H1 (cell line): ENCODE results near the gene DOK6. TPM values are rescaled to one million over a fixed set of nuclear protein-coding genes. Genes with fewer than 3 reads are reported as not detected.

Experiments
- CTCF ChIA-PET: fragments of 300-600 bp; sonication (Branson Sonifier 250); formaldehyde crosslinking; loops from one replicate; lab custom pipeline; 2021; ENCODE audit not compliant: partially characterized antibody; lab: Charles Lee
- POLR2A ChIA-PET: fragments of 300-600 bp; sonication (Branson Sonifier 250); formaldehyde crosslinking; loops from one replicate; lab custom pipeline; 2021; ENCODE audit warnings: inconsistent platforms; ENCODE audit not compliant: partially characterized antibody; lab: Charles Lee
- DNase-seq, 2 experiments: peaks; one replicate each; pipeline versions ENCODE4 v3.0.0 to v3.0.0-alpha.2; 2010 to 2022; ENCODE audit warnings: low spot score in 2 of 2, low read depth in 1 of 2, mixed read lengths in 1 of 2
- FAIRE-seq: peaks from 2 replicates; lab custom pipeline; 2011; peaks lifted over from hg19 to GRCh38; lab: Jason Lieb, UNC
- H2AFZ ChIP-seq: 2 replicates; pipeline ENCODE4 v1.8.1; 2012; ENCODE audit warnings: low read length, inconsistent platforms
- H2AK5ac ChIP-seq: 2 replicates; pipeline ENCODE4 v1.6.1; 2013; ENCODE audit warnings: low read depth, low read length
- H2BK120ac ChIP-seq: replicated peaks from 2 replicates; pipeline ENCODE3; 2013; ENCODE audit warnings: low read depth, low read length, inconsistent platforms
- H2BK12ac ChIP-seq: 2 replicates; pipeline ENCODE4 v1.6.1; 2013; ENCODE audit warnings: low read depth, low read length
- H2BK15ac ChIP-seq: 2 replicates; pipeline ENCODE4 v1.6.1; 2013; ENCODE audit warnings: low read length
- H2BK20ac ChIP-seq: 2 replicates; pipeline ENCODE4 v1.6.1; 2013; ENCODE audit warnings: low read length
- H2BK5ac ChIP-seq: 2 replicates; pipeline ENCODE4 v1.6.1; 2013; ENCODE audit warnings: low read depth, low read length
- H3K14ac ChIP-seq: 2 replicates; pipeline ENCODE4 v1.6.1; 2013; ENCODE audit warnings: inconsistent platforms; ENCODE audit not compliant: insufficient read length
- H3K18ac ChIP-seq: 2 replicates; pipeline ENCODE4 v1.6.1; 2013; ENCODE audit warnings: low read length; ENCODE audit errors: extremely low read depth
- H3K23ac ChIP-seq: 2 replicates; pipeline ENCODE4 v1.6.1; 2013; ENCODE audit warnings: inconsistent platforms; ENCODE audit not compliant: insufficient read length
- H3K23me2 ChIP-seq: 2 replicates; pipeline ENCODE4 v1.6.1; 2013; ENCODE audit warnings: low read depth, low read length
- H3K27ac ChIP-seq: 2 replicates; pipeline ENCODE4 v1.6.1; 2011; ENCODE audit warnings: low read depth, low read length, inconsistent platforms
- H3K27me3 ChIP-seq, 4 experiments: replicated peaks in 1 of 4; 1 replicate in 1 of 4; 2 replicates in 3 of 4; pipeline versions ENCODE4 v1.6.1 to v1.8.1; 2011 to 2013; ENCODE audit warnings: low read length in 3 of 4, mild to moderate bottlenecking in 3 of 4, inconsistent platforms in 2 of 4, mixed read lengths in 2 of 4, moderate library complexity in 1 of 4; ENCODE audit not compliant: control insufficient read depth in 3 of 4, insufficient read depth in 3 of 4; ENCODE audit errors: extremely low read depth in 1 of 4
- H3K36me3 ChIP-seq, 4 experiments: 2 replicates each; pipeline versions ENCODE4 v1.6.1 to v1.8.1; 2011 to 2013; ENCODE audit warnings: mild to moderate bottlenecking in 4 of 4, low read length in 3 of 4, moderate library complexity in 2 of 4, control low read depth in 1 of 4, inconsistent platforms in 1 of 4; ENCODE audit not compliant: insufficient read depth in 4 of 4, control insufficient read depth in 2 of 4
- H3K4ac ChIP-seq: replicated peaks from 2 replicates; pipeline ENCODE3; 2013; ENCODE audit warnings: low read length, low read depth, mixed read lengths, inconsistent platforms; ENCODE audit not compliant: insufficient read length
- H3K4me1 ChIP-seq, 4 experiments: replicated peaks in 1 of 4; 1 replicate in 1 of 4; 2 replicates in 3 of 4; pipeline versions ENCODE4 v1.6.1 to v1.8.1; 2011 to 2013; ENCODE audit warnings: low read length in 3 of 4, inconsistent platforms in 2 of 4, mixed read lengths in 1 of 4; ENCODE audit not compliant: insufficient read depth in 4 of 4, control insufficient read depth in 3 of 4
- H3K4me2 ChIP-seq, 2 experiments: 2 replicates each; pipeline versions ENCODE4 v1.6.1 to v1.8.1; 2011 to 2013; ENCODE audit warnings: low read depth in 2 of 2, low read length in 2 of 2, control low read depth in 1 of 2, inconsistent platforms in 1 of 2, mild to moderate bottlenecking in 1 of 2; ENCODE audit not compliant: insufficient read depth in 1 of 2
- H3K4me3 ChIP-seq, 4 experiments: fragments of 200-600, 300-600 bp in 1 of 4; sonication (generic), shearing (Covaris generic), sonication (Bioruptor Twin) in 1 of 4; 2 replicates each; pipeline versions ENCODE4 v1.5.1 to v1.8.1; 2011 to 2016; ENCODE audit warnings: low read length in 4 of 4, low read depth in 3 of 4, control low read depth in 2 of 4, inconsistent platforms in 2 of 4, mild to moderate bottlenecking in 2 of 4, mixed read lengths in 1 of 4, moderate library complexity in 1 of 4; ENCODE audit not compliant: insufficient read depth in 2 of 4; ENCODE audit errors: extremely low read depth in 1 of 4
- H3K56ac ChIP-seq: replicated peaks from 2 replicates; pipeline ENCODE3; 2013; ENCODE audit warnings: low read depth, mild to moderate bottlenecking, mixed read lengths, low read length, inconsistent platforms; ENCODE audit not compliant: insufficient read length
- H3K79me1 ChIP-seq: 2 replicates; pipeline ENCODE4 v1.6.1; 2013; ENCODE audit warnings: low read depth, low read length, control low read depth
- H3K79me2 ChIP-seq, 2 experiments: 2 replicates each; pipeline versions ENCODE4 v1.6.1 to v1.8.1; 2012 to 2013; ENCODE audit warnings: low read length in 2 of 2, mild to moderate bottlenecking in 2 of 2, inconsistent platforms in 1 of 2; ENCODE audit not compliant: insufficient read depth in 2 of 2, control insufficient read depth in 1 of 2
- H3K9ac ChIP-seq, 4 experiments: replicated peaks in 1 of 4; 1 replicate in 1 of 4; 2 replicates in 3 of 4; pipeline versions ENCODE4 v1.6.1 to v1.8.1; 2011 to 2013; ENCODE audit warnings: low read depth in 3 of 4, low read length in 3 of 4, control low read depth in 2 of 4, mild to moderate bottlenecking in 2 of 4, moderate library complexity in 2 of 4, inconsistent platforms in 1 of 4; ENCODE audit errors: extremely low read depth in 1 of 4
- H3K9me3 ChIP-seq, 2 experiments: 2 replicates each; pipeline versions ENCODE4 v1.6.1 to v1.8.1; 2012 to 2013; ENCODE audit warnings: mild to moderate bottlenecking in 2 of 2, moderate library complexity in 2 of 2, control low read depth in 1 of 2, inconsistent platforms in 1 of 2, low read depth in 1 of 2, low read length in 1 of 2, mixed read lengths in 1 of 2; ENCODE audit not compliant: insufficient read depth in 2 of 2
- H4K20me1 ChIP-seq, 2 experiments: replicated peaks in 1 of 2; 2 replicates each; pipeline versions ENCODE3 to v1.8.1; 2011 to 2013; ENCODE audit warnings: inconsistent platforms in 2 of 2, low read length in 2 of 2, mild to moderate bottlenecking in 1 of 2; ENCODE audit not compliant: insufficient read depth in 2 of 2, control insufficient read depth in 1 of 2
- H4K5ac ChIP-seq: 2 replicates; pipeline ENCODE4 v1.6.1; 2013; ENCODE audit warnings: low read length, low read depth, mixed read lengths, inconsistent platforms; ENCODE audit not compliant: insufficient read length
- H4K8ac ChIP-seq: 2 replicates; pipeline ENCODE4 v1.8.0; 2013; ENCODE audit warnings: mild to moderate bottlenecking, moderate library complexity, low read length, inconsistent platforms; ENCODE audit not compliant: insufficient read depth; ENCODE audit errors: extremely low read depth
- H4K91ac ChIP-seq: replicated peaks from 2 replicates; pipeline ENCODE3; 2013; ENCODE audit warnings: low read length, mixed read lengths, inconsistent platforms; ENCODE audit not compliant: insufficient read length
- WGBS, 2 experiments: shearing (Covaris generic) in 1 of 2; methylation state at CpG; one replicate each; pipeline versions ENCODE4 v1.1.6 to v1.1.7; 2013 to 2015; ENCODE audit warnings: low lambda C conversion rate in 2 of 2, mixed read lengths in 2 of 2, inconsistent platforms in 1 of 2, low coverage in 1 of 2, missing lambda C conversion rate in 1 of 2; ENCODE audit not compliant: insufficient replicate concordance in 2 of 2, insufficient coverage in 1 of 2, insufficient read length in 1 of 2; ENCODE audit errors: extremely low coverage in 1 of 2, missing lambda C conversion rate in 1 of 2; 5-methylcytosine and 5-hydroxymethylcytosine counted together
- polyA plus RNA-seq, 7 experiments: library from polyadenylated mRNA; depleted of rRNA in 3 of 7; stranded (reverse) in 5 of 7; unstranded in 2 of 7; fragments of >200 nt in 5 of 7; fragments of 200-250 nt in 2 of 7; gene quantifications; 1 replicate in 5 of 7; 2 replicates in 1 of 7; 4 replicates in 1 of 7; pipeline versions ENCODE4 v1.2.1 to v1.2.3, GENCODE V29; 2011 to 2013; ENCODE audit warnings: missing spikeins in 2 of 7, mixed read lengths in 2 of 7
- total RNA-seq: library from RNA; stranded (reverse); fragmentation: NEBNext Ultra II Directional; extraction: Animal tissue kit (Norgen Biotek cat#: 25700); gene quantifications from 2 replicates; pipeline ENCODE4 v1.2.1, GENCODE V29; 2021

Gene DOK6
- total and polyA plus RNA-seq, 2 of the 8 experiments (the other 6 are each of a cell fraction or from before 2014, with no cell fraction given): 0.33 to 0.50 TPM

- no peak overlapping the region for H2AK5ac ChIP-seq
- no peak overlapping the region for H3K14ac ChIP-seq
- H3K36me3 ChIP-seq: no peaks in the 10 kb centered on the region
- H3K23me2 ChIP-seq: no peaks in the 10 kb centered on the region; the same call in 1 of the 2 replicates
- 59% methylated on average over 2 of the region's 2 CpGs; no CpG with 5 or more reads in 1 of the 2 experiments for WGBS, 2 experiments
- H3K4ac ChIP-seq: no peak overlapping the region
- H2BK15ac ChIP-seq: no peak overlapping the region
- peaks cover 0 to 4% (median 1%) of the 10 kb centered on the region in 4 experiments; a peak in 2 of 7 replicates for H3K4me1 ChIP-seq
- H3K9me3 ChIP-seq: no peaks in the 10 kb centered on the region
- H3K18ac ChIP-seq: no peak overlapping the region
- CTCF ChIA-PET: no interaction called here
- H3K4me2 ChIP-seq: no peak overlapping the region
- POLR2A ChIA-PET: no interaction called here
- H3K9ac ChIP-seq: no peak overlapping the region
- no peak overlapping the region for H3K56ac ChIP-seq
- no peak overlapping the region for H2BK5ac ChIP-seq
- no peak overlapping the region for H3K23ac ChIP-seq
- no peak overlapping the region for H2BK12ac ChIP-seq
- H4K20me1 ChIP-seq: no peaks in the 10 kb centered on the region
- no peaks in the 10 kb centered on the region for H3K79me2 ChIP-seq
- 0 out of 2 replicates have a peak overlapping the region, but pooled peaks have one; percentile 15 for H2AFZ ChIP-seq
- no peak overlapping the region for H4K8ac ChIP-seq
- FAIRE-seq (no peak), DNase-seq (no peak)
- H3K79me1 ChIP-seq: no peaks in the 10 kb centered on the region
- H3K27ac ChIP-seq: no peak overlapping the region
- H3K4me3 ChIP-seq: no peak overlapping the region
- H2BK120ac ChIP-seq: no peak overlapping the region
- no peaks in the 10 kb centered on the region for H3K27me3 ChIP-seq
- H2BK20ac ChIP-seq: no peak overlapping the region
- no peak overlapping the region for H4K91ac ChIP-seq
- H4K5ac ChIP-seq: no peak overlapping the region
Observed at GRCh38 chr18:69684789-69685188, 284.1 kb downstream of the DOK6 start.
